ENCODE measurements around the gene RASIP1.
"Not testable (repeated sequence)": the region's sequence is repeated elsewhere in the genome, so short reads cannot be mapped to it uniquely, and the experiment has no call there.

The RASIP1 gene, protein sequence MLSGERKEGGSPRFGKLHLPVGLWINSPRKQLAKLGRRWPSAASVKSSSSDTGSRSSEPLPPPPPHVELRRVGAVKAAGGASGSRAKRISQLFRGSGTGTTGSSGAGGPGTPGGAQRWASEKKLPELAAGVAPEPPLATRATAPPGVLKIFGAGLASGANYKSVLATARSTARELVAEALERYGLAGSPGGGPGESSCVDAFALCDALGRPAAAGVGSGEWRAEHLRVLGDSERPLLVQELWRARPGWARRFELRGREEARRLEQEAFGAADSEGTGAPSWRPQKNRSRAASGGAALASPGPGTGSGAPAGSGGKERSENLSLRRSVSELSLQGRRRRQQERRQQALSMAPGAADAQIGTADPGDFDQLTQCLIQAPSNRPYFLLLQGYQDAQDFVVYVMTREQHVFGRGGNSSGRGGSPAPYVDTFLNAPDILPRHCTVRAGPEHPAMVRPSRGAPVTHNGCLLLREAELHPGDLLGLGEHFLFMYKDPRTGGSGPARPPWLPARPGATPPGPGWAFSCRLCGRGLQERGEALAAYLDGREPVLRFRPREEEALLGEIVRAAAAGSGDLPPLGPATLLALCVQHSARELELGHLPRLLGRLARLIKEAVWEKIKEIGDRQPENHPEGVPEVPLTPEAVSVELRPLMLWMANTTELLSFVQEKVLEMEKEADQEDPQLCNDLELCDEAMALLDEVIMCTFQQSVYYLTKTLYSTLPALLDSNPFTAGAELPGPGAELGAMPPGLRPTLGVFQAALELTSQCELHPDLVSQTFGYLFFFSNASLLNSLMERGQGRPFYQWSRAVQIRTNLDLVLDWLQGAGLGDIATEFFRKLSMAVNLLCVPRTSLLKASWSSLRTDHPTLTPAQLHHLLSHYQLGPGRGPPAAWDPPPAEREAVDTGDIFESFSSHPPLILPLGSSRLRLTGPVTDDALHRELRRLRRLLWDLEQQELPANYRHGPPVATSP

DNA sequence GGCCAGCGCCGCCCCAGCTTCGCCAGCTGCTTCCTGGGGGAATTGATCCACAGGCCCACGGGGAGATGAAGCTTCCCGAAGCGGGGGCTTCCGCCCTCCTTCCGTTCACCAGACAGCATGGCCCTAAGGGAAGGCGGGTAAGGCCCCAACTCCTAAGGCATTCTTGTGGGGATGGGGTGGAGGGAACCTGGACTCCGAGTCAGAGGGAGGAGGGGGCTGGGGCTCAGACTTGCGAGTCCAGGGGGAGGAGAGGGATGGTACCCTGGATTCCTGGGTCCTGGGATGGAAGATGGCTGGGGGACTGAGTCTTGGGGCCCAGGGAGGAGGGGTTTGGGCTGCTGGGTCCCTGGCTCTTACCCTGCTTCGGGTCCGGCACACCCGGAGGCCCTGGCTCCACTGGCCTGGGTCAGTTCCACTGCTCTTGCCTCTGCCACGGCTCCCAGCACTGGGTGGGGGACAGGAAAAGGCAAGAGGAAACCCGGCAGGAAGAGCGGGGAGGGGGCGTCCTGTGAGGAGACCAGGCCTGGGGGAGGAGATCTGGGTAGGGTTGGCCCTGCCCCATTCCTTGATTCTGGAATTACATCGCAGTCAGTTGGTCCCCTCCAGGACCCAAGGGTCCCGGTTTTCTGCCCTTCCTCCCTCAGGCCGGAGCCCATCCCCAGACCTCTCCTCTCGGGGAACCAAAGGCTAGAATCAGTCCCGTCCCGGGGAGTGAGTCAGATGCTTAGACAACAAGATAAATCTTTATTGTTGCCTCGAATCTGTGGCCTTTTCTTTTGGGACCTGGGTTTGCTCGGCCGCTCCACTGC is at the start of gene RASIP1:
Gene RASIP1 (minus strand): TSS at position 447 of the 809 bp plus-strand sequence. CDS start 328 bp downstream, at position 119.
- intact Hi-C loops (cut with DNase I), result no loop called here
- no peak for DNase-seq

DNA sequence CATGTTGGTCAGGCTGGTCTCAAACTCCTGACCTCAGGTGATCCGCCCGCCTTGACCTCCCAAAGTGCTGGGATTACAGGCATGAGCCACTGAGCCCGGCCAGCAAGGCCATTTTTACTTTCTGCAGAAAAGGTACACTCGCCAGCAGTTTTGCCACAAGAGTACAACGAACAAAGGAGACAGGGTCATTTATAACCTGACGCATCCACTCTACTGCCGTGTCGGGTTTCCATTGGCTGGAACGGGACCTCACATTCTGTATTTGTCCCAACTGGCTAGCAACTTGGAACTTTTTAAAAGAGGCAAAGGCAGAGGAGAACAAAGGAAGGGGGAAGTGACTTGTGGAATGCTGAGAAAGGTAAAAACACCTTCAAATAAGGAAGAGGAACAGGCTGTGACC is 46.9 kb upstream of the RASIP1 start:
- DNase-seq; intact Hi-C loops (cut with DNase I): not testable (repeated sequence)

DNA sequence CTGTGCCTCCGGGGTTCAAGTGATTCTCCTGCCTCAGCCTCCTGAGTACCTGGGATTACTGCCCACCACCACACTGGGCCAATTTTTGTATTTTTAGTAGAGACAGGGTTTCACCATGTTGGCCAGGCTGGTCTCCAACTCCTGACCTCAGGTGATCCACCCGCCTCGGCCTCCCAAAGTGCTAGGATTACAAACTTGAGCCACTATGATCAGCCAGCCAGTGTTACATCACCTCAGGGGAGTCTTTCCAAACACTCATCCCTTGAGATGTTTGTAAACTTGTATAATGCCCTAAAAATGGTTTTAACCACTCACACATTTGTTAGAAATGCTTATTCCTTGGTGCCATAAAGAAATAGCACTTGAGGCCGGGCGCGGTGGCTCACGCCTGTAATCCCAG is 46.0 kb upstream of the RASIP1 start:
- DNase-seq; intact Hi-C loops (cut with DNase I): not testable (repeated sequence)

DNA sequence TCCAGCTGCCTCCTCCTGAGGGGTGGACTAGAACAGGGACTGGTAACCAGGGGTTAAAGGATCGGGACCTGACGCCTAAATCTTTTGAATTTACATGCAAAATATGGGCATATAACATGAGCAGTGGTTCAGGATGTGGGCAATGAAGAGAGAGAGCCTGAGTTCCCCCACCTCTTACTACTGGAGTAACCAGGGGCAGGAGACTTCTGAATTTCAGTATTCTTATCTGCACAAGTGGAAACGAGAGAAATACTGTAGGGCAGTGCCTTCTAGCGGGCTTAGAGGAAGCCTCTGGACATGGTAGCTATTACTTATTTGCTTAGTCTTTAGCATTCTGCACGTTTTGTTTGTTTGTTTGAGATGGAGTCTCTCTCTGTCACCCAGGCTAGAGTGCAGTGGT is 44.1 kb upstream of the RASIP1 start:
- no peak for DNase-seq
- intact Hi-C loops (cut with DNase I), result no loop called here

DNA sequence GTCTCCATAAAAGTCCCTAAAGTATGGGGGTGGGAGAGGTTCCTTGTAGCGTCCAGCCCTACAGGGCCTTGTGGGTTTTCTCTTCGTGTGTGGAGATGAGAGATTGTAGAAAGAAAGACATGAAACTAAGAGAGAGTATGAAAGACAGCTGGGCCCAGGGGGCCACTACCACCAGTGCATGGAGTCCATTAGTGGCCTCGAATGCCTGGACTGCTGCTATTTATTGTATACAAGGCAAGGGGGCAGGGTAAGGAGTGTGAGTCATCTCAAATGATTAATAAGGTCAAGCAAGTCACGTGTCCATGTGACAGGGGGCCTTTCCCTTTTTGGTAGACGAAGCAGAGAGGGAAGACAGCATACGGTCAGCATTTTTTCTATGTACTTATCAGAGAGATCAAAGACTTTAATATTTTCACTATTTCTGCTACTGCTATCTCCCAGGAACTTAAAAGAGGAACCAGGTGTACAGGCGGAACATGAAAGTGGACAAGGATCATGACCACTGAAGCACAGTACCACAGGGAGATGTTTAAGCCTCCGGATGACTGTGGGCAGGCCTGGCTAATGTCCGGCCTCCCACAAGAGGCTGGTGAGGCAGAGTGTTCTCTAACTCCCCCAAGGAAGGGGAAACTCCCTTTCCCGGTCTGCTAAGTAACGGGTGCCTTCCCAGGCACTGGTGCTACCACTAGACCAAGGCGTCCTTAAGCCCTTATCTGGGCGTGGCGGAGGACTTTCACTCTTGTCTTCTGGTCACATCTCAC is 40.4 kb upstream of the RASIP1 start:
- DNase-seq, result no peak
- intact Hi-C loops (cut with DNase I), result no loop called here

DNA sequence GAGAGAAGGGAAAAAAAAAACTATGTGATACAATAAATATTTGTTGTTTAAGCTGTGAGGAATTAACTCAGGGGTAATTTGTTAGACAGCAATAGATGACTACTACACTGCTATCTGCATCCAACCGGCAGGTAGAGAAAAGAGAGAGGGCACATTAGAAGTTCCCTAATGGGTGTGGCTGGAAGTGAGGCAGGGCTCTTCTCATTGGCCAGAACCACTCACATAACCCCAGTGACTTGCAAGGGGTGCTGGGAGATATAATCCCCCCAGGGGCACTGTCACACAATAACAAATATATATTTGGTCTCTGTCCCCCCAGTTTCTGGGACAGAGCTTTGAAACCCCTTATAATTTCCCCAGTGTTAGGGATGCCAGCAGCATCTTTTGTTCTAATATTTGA is 39.2 kb upstream of the RASIP1 start:
- intact Hi-C loops (cut with DNase I), result no loop called here

DNA sequence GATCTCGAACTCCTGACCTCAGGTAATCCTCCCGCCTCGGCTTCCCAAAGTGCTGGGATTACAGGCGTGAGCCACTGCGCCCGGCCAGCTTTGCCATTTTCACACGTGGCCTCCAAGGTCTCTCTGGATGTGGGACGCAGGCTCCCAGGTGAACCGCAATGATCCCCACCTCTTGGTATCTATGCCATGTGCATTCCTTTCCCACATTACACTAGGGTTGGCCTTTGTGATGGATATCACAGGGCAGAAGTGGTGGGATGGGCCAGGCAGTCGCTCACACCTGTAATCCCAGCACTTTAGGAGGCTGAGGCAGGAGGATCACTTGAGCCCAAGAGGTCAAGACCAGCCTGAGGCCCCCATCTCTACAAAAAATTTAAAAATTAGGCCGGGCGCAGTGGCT is 37.3 kb upstream of the RASIP1 start:
- DNase-seq, result no peak
- intact Hi-C loops (cut with DNase I), result no loop called here

More for the DNA sequence above, 39.2 kb upstream of the RASIP1 start:
- DNase-seq, result no peak

DNA sequence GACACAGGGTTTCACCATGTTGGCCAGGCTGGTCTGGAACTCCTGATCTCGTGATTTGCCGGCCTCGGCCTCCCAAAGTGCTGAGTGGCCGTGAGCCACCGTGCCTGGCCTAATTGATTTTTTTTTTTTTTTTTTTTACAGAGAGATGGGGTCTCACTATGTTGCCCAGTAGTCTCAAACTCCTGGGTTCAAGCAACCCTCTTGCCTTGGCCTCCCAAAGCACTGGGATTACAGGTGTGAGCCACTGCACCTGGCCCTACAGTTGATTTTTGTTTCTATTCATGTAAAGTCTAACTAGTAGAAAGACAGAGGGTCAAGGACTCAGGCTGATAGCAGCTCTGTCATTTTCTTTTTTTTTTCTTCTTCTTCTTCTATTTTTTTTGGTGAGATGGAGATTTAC is 36.7 kb upstream of the RASIP1 start:
- intact Hi-C loops (cut with DNase I), result no loop called here
- DNase-seq, result no peak

DNA sequence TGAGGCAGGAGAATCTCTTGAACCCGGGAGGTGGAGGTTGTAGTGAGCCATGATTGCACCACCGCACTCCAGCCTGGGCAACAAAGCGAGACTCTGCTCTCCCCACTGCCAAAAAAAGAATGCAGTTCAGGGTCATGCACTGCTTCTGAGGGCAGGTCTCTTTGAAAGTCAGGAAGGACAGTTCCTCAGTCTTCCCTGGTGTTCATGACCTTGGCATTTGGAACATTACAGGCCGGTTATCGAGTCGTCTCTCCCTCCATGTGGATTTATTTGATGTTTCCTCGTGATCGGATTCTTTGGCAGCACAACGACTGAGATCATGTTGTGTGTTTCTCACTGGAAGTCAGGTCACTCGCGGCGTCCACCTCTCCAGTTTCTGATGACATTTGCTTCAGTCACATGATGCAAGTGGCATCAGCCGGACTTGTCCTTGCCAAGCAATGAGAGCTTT is 32.1 kb upstream of the RASIP1 start:
- no peak for DNase-seq
- intact Hi-C loops (cut with DNase I), result no loop called here

DNA sequence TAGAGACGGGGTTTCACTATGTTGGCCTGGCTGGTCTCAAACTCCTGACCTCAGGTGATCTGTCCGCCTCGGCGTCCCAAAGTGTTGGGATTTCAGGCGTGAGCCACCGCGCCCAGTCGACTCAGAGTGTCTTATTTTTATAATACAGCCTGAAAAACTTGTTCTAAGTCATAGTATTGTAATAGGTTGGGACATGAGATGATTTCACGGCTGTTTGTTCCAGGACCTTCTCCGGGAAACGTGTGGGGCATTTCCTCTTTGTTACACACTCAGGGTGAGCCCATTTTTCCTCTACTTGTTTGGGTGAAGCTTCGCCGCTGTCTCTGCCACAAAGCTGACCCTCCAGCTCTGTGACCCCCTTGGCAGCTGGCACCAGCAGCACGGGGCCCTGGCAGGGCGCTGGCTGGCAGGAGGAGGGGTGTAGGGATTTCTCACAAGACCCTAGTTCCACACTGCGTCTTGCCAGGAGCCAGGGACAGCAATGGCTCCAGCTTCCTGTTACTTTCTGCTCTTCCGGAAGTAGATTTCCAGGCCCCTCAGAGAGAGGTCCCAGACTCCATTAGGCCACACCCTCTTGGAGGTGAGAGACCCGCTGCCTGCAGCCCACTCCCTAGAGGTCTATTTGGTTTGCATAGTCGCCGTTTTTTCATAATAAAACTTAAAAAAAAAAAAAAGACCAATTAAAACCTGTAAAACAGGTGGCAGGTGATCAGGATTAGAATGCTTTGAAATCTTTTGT is 30.5 kb upstream of the RASIP1 start:
- no peak for DNase-seq
- intact Hi-C loops (cut with DNase I), result no loop called here

DNA sequence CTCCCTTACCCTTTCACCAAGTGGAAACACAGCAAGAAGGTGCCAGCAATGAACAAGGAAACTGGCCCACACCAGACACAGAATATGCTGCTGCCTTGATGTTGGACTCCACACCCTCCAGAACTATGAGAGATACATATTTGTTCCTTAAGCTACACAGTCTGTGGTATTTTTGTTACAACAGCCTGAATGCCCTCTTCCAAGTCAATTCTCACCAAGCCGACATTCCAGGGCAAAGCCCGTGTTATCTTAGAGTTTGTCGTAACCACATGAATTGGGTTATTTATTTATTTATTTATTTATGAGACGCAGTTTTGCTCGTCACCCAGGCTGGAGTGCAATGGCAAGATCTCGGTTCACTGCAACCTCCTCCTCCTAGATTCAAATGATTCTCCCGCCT is 29.9 kb upstream of the RASIP1 start:
- intact Hi-C loops (cut with DNase I), result no loop called here
- DNase-seq, result no peak

DNA sequence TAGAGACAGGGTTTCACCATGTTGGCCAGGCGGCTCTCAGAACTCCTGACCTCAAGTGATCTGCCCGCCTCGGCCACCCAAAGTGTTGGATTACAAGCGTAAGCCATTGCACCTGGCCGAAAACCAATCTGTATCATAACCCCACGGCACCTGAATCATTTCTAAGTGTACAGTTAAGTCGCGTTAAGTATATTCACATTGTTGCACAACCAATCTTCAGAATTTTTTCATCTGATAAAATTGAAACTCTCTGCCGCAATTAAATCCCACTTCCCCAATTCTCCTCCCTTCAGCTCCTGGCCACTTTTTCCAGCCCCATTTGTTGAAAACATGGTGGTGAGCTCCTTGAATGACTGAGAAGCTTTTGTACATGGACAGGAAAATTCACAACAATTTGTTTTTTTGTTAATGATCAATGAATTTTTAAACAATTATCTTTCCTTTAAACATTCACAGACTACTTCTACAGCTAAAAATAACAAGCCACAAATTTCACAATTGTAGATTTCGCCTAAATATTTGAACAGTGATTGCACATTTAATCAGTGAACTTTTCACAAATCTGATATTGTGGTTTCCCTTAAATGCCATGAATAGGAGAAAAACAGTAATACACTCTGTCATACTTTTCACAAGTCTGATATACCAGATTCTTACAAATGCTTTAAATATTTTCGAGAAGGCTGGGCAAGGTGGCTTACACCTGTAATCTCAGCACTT is 28.7 kb upstream of the RASIP1 start:
- DNase-seq, result no peak
- intact Hi-C loops (cut with DNase I), result no loop called here

DNA sequence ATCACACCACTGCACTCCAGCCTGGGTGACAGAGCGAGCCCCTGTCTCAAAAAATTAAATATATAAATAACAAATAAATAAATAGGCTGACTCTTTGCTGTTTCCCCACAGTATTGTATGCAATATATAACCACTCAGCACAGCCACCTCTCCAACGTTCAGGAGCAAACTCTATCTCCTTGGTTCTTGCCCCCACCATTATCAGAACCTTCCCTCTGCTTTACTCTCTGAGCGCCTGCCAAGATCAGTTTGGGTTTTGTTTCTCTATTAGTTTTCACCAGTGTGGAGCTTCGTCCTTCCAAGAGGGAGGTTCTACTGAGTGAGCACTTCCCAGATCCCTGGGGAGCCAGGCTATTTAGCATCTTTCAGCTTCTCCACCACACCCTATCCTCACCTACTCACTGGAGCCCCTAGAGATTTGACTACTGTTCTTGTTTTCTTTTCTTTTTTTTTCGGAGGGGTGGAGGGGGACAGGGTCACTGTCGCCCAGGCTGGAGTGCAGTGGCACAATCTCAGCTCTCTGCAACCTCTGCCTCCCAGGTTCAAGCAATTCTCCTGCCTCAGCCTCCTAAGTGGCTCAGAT is 27.9 kb upstream of the RASIP1 start:
- intact Hi-C loops (cut with DNase I), result not testable (repeated sequence)

DNA sequence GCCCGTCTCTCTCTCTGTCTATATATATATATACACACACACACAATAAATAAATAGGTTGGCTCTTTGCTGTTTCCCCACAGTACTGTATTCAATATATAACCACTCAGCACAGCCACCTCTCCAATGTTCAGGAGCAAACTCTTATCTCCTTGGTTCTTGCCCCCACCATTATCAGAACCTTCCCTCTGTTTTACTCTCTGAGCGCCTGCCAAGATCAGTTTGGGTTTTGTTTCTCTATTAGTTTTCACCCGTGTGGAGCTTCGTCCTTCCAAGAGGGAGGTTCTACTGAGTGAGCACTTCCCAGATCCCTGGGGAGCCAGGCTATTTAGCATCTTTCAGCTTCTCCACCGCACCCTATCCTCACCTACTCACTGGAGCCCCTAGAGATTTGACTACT is 25.4 kb upstream of the RASIP1 start:
- intact Hi-C loops (cut with DNase I), result not testable (repeated sequence)

More for the DNA sequence above, 27.9 kb upstream of the RASIP1 start:
- not testable (repeated sequence) for DNase-seq

DNA sequence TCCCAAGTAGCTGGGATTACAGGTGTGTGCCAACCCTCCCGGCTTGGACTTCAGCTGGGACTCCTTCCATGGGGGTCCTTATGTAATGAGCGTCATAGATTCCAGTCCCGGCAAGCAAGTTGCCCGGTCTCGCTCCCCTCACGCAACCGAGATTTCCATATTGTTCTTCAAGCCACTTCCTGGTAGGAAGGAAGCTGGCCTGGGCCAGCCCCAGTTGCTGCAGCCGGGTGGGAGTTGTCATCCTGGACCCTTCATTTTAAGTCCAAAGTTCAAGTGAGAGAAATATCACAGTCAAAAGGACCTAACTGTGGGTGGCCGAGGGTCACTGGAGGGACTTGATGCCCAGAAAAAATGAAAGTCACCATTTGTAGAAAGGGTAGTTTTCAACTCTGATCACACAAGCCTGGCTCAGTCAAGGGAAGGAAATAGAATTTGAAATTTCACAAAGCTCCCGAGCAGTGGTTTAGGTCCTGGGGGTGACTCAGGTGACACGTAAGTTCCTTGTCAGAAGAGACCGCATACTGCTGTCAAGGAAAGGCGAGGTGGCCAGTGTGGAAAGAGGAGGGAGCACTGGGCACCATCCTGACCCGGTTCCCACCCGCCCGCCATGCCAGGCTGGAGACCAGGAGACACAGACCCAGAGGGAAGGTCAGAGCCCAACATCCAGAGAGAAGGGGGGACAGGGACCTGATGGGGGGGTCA is 20.2 kb upstream of the RASIP1 start:
- intact Hi-C loops (cut with DNase I), result no loop called here
- no peak for DNase-seq

More for the DNA sequence above, 25.4 kb upstream of the RASIP1 start:
- DNase-seq, result not testable (repeated sequence)

DNA sequence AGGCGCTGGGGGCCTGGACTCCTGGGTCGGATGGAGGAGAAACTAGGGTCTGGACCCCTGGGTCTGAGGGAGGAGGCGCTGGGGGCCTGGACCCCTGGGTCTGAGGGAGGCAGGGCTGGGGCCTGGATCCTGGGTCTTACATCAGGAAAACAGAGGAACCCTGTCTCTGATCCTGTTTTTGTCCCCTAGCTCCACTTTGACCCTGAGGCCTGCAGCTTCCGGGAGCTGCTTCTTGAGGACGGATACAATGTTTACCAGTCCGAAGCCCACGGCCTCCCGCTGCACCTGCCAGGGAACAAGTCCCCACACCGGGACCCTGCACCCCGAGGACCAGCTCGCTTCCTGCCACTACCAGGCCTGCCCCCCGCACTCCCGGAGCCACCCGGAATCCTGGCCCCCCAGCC is 17.3 kb upstream of the RASIP1 start:
- no peak for DNase-seq
- intact Hi-C loops (cut with DNase I), result no loop called here
